Peyer's patch (tissue), 4 donors: Measurements from ENCODE around the gene TP73. TPM values are rescaled to one million over a fixed set of nuclear protein-coding genes. Genes with fewer than 3 reads are reported as not detected.

ENCODE experiments used
- DNase-seq, 3 donors: peaks; one replicate each; pipeline ENCODE4 v3.0.0-alpha.2; 2017 to 2019
- H3K27ac ChIP-seq, 4 donors: fragments of 200-600 bp; sonication (generic); one replicate each; pipeline ENCODE4 v1.5.1; 2016 to 2019
- H3K27me3 ChIP-seq, 2 donors: fragments of 200-600 bp; sonication (generic); one replicate each; pipeline ENCODE4 v1.5.1; 2019
- H3K36me3 ChIP-seq, 3 donors: fragments of 200-600 bp; sonication (generic); one replicate each; pipeline ENCODE4 v1.5.1; 2016 to 2019
- H3K4me1 ChIP-seq, 4 donors: fragments of 200-600 bp; sonication (generic); one replicate each; pipeline ENCODE4 v1.5.1; 2016 to 2019
- H3K4me3 ChIP-seq, 4 donors: fragments of 200-600 bp; sonication (generic); 1 replicate in 3 of 4; 2 replicates in 1 of 4; pipeline ENCODE4 v1.5.1; 2016 to 2019; ENCODE audit warnings: mild to moderate bottlenecking in 1 of 4
- H3K9me3 ChIP-seq, 4 donors: fragments of 200-600 bp; sonication (generic); one replicate each; pipeline ENCODE4 v1.5.1; 2016 to 2019; ENCODE audit warnings: mild to moderate bottlenecking in 1 of 4
- CTCF ChIP-seq, 6 experiments: fragments of 450-650 bp in 4 of 6; fragments of 200-600 bp in 2 of 6; sonication (generic) in 1 of 6; IDR thresholded peaks; one replicate each; pipeline ENCODE4 v1.5.1; 2017 to 2019; ENCODE audit warnings: antibody characterized with exemption in 6 of 6, mild to moderate bottlenecking in 3 of 6, moderate library complexity in 1 of 6
- POLR2A ChIP-seq, 2 donors: fragments of 450-650 bp; IDR thresholded peaks; one replicate each; pipeline ENCODE4 v1.5.1; 2017; ENCODE audit warnings: antibody characterized with exemption in 2 of 2, mild to moderate bottlenecking in 2 of 2, moderate library complexity in 2 of 2
- total RNA-seq, 4 donors: library from RNA; depleted of rRNA; stranded (reverse); fragments of >200 nt; gene quantifications; one replicate each; pipeline ENCODE4 v1.1.0, GENCODE V29; 2016

The TP73 gene
- total RNA-seq, 4 donors from 2014 or later, result 0.38 TPM; not detected in 3

- no peak for DNase-seq
- Histone ChIP-seq H3K27ac (no peak overlapping the region), H3K9me3 (no peaks in the 10 kb centered on the region), H3K4me3 (no peak overlapping the region), H3K27me3 (no peaks in the 10 kb centered on the region), H3K36me3 (no peaks in the 10 kb centered on the region), H3K4me1 (peaks cover 0 to 10% (median 2%) of the 10 kb centered on the region in 4 donors)
- TF ChIP-seq POLR2A (IDR thresholded peaks at IDR 0.05), result no peak
- no peak for TF ChIP-seq CTCF (IDR thresholded peaks at IDR 0.05)
Measured at GRCh38 chr1:3681898-3682806, 29.8 kb downstream of the TP73 start.

GRCh38 chr1:3683197-3683596 lies 30.9 kb downstream of the TP73 start:
- H3K9me3 ChIP-seq, result no peaks in the 10 kb centered on the region
- DNase-seq, result no peak
- peaks cover 0 to 8% (median 2%) of the 10 kb centered on the region in 4 donors for H3K4me1 ChIP-seq
- no peak for TF ChIP-seq POLR2A (IDR thresholded peaks at IDR 0.05)
- TF ChIP-seq CTCF (IDR thresholded peaks at IDR 0.05), result no peak
- H3K27me3 ChIP-seq, result no peaks in the 10 kb centered on the region
- no peak overlapping the region for H3K4me3 ChIP-seq
- no peak overlapping the region for H3K27ac ChIP-seq
- H3K36me3 ChIP-seq, result no peaks in the 10 kb centered on the region

GRCh38 chr1:3683992-3684391 lies 31.7 kb downstream of the TP73 start:
- DNase-seq, result no peak
- no peaks in the 10 kb centered on the region for H3K27me3 ChIP-seq
- no peak overlapping the region for H3K4me3 ChIP-seq

GRCh38 chr1:3685222-3685621 lies 32.9 kb downstream of the TP73 start:
- TF ChIP-seq POLR2A (IDR thresholded peaks at IDR 0.05), result no peak
- no peak for TF ChIP-seq CTCF (IDR thresholded peaks at IDR 0.05)

More at GRCh38 chr1:3683992-3684391, 31.7 kb downstream of the TP73 start:
- Histone ChIP-seq H3K36me3 (no peaks in the 10 kb centered on the region), H3K4me1 (peaks cover 0 to 3% (median under 1%) of the 10 kb centered on the region in 4 donors), H3K27ac (no peak overlapping the region), H3K9me3 (no peaks in the 10 kb centered on the region)
- no peak for TF ChIP-seq CTCF (IDR thresholded peaks at IDR 0.05)
- no peak for TF ChIP-seq POLR2A (IDR thresholded peaks at IDR 0.05)

GRCh38 chr1:3685906-3686305 lies 33.6 kb downstream of the TP73 start:
- Histone ChIP-seq H3K27ac (no peak overlapping the region), H3K4me1 (peaks cover 0 to 3% (median 0%) of the 10 kb centered on the region in 4 donors), H3K4me3 (no peak overlapping the region), H3K36me3 (no peaks in the 10 kb centered on the region), H3K9me3 (no peaks in the 10 kb centered on the region), H3K27me3 (no peaks in the 10 kb centered on the region)
- TF ChIP-seq POLR2A (IDR thresholded peaks at IDR 0.05), result no peak
- TF ChIP-seq CTCF (IDR thresholded peaks at IDR 0.05), result no peak
- no peak for DNase-seq

More at GRCh38 chr1:3685222-3685621, 32.9 kb downstream of the TP73 start:
- Histone ChIP-seq H3K27ac (no peak overlapping the region), H3K27me3 (no peaks in the 10 kb centered on the region), H3K36me3 (no peaks in the 10 kb centered on the region), H3K4me1 (peaks cover 0 to 3% (median 0%) of the 10 kb centered on the region in 4 donors), H3K4me3 (no peak overlapping the region), H3K9me3 (no peaks in the 10 kb centered on the region)
- no peak for DNase-seq
